HG03575 (cell line): ENCODE measurements around the gene AHCTF1.

Experiments used
- ATAC-seq: cut with Tn5 transposase; IDR thresholded peaks from one replicate; pipeline ENCODE4 v1.9.1; 2021; ENCODE audit not compliant: unreplicated experiment, insufficient number of reproducible peaks, low FRiP score; ENCODE audit errors: extremely low read depth

AHCTF1 gene

GRCh38 chr1:246809473-246809872, 122.3 kb downstream of the AHCTF1 start:
- no peak for ATAC-seq

DNA sequence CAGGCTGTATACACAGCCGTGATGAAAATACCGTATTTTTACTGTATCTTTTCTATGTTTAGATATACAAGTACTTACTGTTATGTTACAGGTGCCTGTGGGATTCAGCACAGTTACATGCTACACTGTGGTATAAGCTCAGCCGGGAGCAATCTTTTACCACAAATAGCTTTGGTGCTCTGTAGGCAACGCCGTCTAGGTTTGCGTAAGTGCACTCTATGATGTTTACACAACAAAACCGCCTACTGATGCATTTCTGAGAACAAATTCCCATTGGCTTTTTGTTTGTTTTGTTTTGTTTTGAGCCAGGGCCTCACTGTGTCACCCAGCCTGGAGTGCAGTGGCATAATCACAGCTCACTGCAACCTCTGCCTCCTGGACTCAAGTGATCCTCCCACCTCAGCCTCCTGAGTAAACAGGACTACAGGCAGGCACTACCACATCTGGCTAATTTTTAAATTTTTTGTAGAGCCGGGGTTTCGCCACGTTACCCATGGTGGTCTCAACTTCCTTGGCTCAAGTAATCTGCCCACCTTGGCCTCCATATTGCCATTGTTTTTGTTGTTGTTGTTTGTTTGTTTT, 126.5 kb downstream of the AHCTF1 start:
- ATAC-seq, result no peak

GRCh38 chr1:246803883-246804282, 127.9 kb downstream of the AHCTF1 start:
- ATAC-seq, result no peak

- no peak for ATAC-seq
These were observed 128.4 kb downstream of the AHCTF1 start for GRCh38 chr1:246803373-246803772.

GRCh38 chr1:246801241-246802020, 130.3 kb downstream of the AHCTF1 start:
- ATAC-seq, result no peak

GRCh38 chr1:246800756-246801155, 131.0 kb downstream of the AHCTF1 start:
- no peak for ATAC-seq

GRCh38 chr1:246800356-246800755, 131.4 kb downstream of the AHCTF1 start:
- ATAC-seq, result no peak

GRCh38 chr1:246798606-246799496, 132.9 kb downstream of the AHCTF1 start:
- ATAC-seq, result no peak

- ATAC-seq, result no peak
These were observed 133.6 kb downstream of the AHCTF1 start for GRCh38 chr1:246798107-246798506.

GRCh38 chr1:246797597-246797996, 134.2 kb downstream of the AHCTF1 start:
- no peak for ATAC-seq

DNA sequence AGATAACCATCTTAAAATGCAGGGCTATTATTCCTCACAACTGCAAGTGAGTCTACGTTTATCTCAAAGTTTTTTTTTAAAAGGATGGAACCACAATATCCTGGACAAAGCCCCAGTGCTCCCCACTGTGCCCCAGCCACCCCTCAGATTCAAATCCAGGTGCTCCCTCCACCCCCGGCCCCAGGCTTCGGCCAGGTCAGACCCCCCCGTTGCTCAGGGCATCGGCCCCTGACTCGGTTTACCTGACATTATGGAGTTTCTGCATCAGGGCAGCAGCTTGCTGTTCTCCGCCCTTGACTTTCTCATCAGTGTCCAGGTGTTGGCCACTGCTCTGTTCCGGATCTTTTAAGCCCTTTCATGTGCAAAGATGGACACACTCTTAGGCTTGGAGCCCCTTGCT, 134.6 kb downstream of the AHCTF1 start:
- no peak for ATAC-seq

- no peak for ATAC-seq
These were observed 135.6 kb downstream of the AHCTF1 start for GRCh38 chr1:246795906-246796694.

GRCh38 chr1:246794828-246795671, 136.7 kb downstream of the AHCTF1 start:
- ATAC-seq, result no peak

DNA sequence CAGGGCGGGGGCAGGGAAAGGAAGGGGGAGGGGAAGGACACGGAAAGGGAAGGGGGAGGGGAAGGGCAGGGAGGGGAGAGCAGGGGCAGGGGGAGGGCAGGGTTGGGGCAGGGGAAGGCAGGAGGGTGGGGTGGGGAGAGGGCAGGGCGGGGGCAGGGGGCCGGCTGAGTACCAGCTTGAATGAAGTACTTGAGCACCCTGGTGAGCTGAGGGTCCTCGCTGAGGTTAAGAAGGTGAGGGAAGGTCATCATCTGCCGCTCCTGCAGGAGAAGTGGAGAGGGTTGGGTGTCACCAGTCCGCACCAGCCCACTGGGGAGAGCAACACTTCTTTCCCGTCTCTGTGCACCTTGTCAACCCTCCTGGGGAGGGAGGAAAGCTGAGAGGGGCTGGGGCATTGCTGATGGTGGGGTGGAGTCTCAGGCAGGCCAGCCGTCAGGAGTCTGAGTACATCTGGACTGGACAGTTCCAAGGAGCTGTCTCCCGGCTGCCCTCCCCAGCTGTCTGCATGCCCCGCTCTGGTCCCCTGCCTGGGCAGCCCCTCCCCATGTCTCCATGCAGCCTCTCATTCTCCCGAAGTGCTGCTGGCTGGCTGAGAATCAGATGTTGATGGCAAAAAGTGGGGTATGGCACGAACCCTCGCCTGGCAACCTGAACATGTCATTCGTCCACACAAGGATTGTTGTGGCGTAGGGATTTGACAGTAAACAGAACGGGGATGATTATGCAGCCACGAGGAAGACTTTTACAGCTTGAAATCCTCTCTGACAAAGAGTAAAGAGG, 137.5 kb downstream of the AHCTF1 start:
- no peak for ATAC-seq

DNA sequence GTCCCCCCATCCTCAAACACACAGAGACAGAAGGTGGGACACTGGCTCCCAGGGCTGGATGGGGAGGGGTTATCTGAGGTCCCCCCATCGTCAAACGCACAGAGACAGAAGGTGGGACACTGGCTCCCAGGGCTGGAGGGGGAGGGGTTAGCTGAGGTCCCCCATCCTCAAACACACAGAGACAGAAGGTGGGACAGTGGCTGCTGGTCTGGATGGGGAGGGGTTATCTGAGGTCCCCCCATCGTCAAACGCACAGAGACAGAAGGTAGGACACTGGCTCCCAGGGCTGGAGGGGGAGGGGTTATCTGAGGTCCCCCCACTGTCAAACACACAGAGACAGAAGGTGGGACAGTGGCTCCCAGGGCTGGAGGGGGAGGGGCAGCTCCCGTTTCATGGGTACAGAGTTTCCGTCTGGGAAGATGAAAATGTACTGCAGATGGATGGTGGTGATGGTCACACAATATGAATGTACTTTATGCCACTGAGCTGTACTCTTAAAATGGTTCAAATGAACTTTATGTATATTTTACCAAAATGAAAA, 138.3 kb downstream of the AHCTF1 start:
- ATAC-seq, result no peak

DNA sequence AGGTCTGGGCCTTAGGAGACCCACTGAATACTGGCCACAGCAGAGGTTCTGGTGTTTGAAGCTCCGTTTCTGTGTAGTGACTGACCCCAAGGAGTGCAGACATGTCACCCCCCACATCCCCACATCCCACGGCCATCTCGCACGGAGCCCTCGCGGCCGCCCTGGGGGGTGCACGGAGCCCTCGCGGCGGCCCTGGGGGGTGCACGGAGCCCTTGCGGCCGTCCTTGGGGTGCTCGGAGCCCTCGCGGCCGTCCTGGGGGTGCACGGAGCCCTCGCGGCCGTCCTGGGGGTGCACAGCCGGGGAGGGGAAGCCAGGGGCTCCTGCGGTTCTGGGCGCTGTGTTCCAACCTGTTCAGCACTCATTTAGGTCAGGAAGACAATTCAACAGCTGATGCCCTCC, 139.1 kb downstream of the AHCTF1 start:
- ATAC-seq, result no peak

DNA sequence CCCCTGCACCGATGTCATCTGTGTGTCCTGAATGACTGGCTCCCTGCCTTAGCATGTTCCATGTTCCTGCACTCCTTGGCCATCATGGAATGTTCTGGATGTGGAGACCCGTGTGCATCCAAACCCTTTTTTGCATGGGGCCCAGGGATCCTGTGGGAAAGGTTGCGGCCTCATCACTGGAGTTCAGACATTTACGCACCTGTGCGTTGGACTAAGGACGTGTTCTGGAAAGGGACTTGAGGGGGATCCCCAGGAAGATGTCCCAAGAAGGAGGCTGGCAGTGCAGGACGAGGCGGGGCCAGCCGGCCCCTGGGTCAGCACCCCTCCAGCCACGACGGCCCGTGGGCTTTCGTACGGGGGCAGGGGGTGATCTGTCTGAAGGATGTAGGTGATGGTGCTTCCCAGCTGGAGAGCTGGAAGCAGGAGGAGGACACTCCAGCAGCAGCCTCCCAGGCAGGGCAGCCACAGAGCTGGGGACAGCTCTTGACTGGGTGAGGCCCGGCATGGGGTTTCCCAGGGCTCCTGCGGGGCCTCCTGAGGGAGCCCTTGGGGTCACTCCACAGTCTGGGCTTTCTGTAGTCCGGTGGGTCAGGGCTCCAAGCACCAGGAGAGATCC, 140.3 kb downstream of the AHCTF1 start:
- no peak for ATAC-seq
